H9 (cell line): ENCODE data around the gene PXK. TPM values are rescaled to one million over a fixed set of nuclear protein-coding genes. Genes with fewer than 3 reads are reported as not detected.
A peak's percentile ranks its signal among the peaks of the same experiment; 100 is the strongest.

Experiments
- DNase-seq: peaks from one replicate; pipeline ENCODE4 v3.0.0-alpha.2; 2017
- H2AFZ ChIP-seq: one replicate; pipeline ENCODE4 v1.6.1; 2013; ENCODE audit warnings: mild to moderate bottlenecking, low read length, control low read depth, moderate library complexity
- H2AK5ac ChIP-seq: 2 replicates; pipeline ENCODE4 v1.6.1; 2013; ENCODE audit warnings: low read length, control low read depth, mixed read lengths; ENCODE audit not compliant: insufficient read length
- H2BK120ac ChIP-seq: one replicate; pipeline ENCODE4 v1.6.1; 2013; ENCODE audit warnings: low read depth, mild to moderate bottlenecking, low read length, control low read depth, inconsistent platforms; ENCODE audit not compliant: poor library complexity, severe bottlenecking
- H2BK12ac ChIP-seq: 2 replicates; pipeline ENCODE4 v1.6.1; 2013; ENCODE audit warnings: low read length, control low read depth, mixed read lengths, low read depth; ENCODE audit not compliant: insufficient read length
- H2BK15ac ChIP-seq: 2 replicates; pipeline ENCODE4 v1.6.1; 2013; ENCODE audit warnings: low read depth, low read length, control low read depth
- H2BK20ac ChIP-seq: one replicate; pipeline ENCODE4 v1.6.1; 2013; ENCODE audit warnings: low read depth, mild to moderate bottlenecking, low read length, control low read depth, inconsistent platforms; ENCODE audit not compliant: poor library complexity, severe bottlenecking
- H2BK5ac ChIP-seq: 2 replicates; pipeline ENCODE4 v1.6.1; 2013; ENCODE audit warnings: low read length, control low read depth, mixed read lengths; ENCODE audit not compliant: insufficient read length
- H3K14ac ChIP-seq: 2 replicates; pipeline ENCODE4 v1.6.1; 2013; ENCODE audit warnings: low read length, control low read depth; ENCODE audit not compliant: insufficient read depth
- H3K18ac ChIP-seq: 2 replicates; pipeline ENCODE4 v1.6.1; 2013; ENCODE audit warnings: low read depth, mild to moderate bottlenecking, mixed read lengths, low read length, control low read depth; ENCODE audit not compliant: insufficient read length
- H3K23ac ChIP-seq: 2 replicates; pipeline ENCODE4 v1.6.1; 2013; ENCODE audit warnings: low read length, control low read depth, mixed read lengths, low read depth; ENCODE audit not compliant: insufficient read length
- H3K23me2 ChIP-seq: 2 replicates; pipeline ENCODE4 v1.6.1; 2013; ENCODE audit warnings: low read depth, mild to moderate bottlenecking, mixed read lengths, low read length, control low read depth; ENCODE audit not compliant: insufficient read length, poor library complexity, severe bottlenecking
- H3K27ac ChIP-seq: 2 replicates; pipeline ENCODE4 v1.5.1; 2013; ENCODE audit warnings: low read length, control low read depth, mixed read lengths, low read depth; ENCODE audit not compliant: insufficient read length
- H3K27me3 ChIP-seq: 2 replicates; pipeline ENCODE4 v1.6.1; 2013; ENCODE audit warnings: low read length, control low read depth, inconsistent platforms; ENCODE audit not compliant: insufficient read depth
- H3K4ac ChIP-seq: 2 replicates; pipeline ENCODE4 v1.6.1; 2013; ENCODE audit warnings: low read depth, mild to moderate bottlenecking, control low read depth, inconsistent platforms, low read length, moderate library complexity
- H3K4me1 ChIP-seq: 2 replicates; pipeline ENCODE4 v1.6.1; 2013; ENCODE audit warnings: low read length, control low read depth, inconsistent platforms; ENCODE audit not compliant: insufficient read depth
- H3K4me2 ChIP-seq: 2 replicates; pipeline ENCODE4 v1.6.1; 2013; ENCODE audit warnings: low read length, control low read depth, mixed read lengths; ENCODE audit not compliant: insufficient read length, insufficient read depth
- H3K56ac ChIP-seq: 2 replicates; pipeline ENCODE4 v1.6.1; 2013; ENCODE audit warnings: low read depth, mild to moderate bottlenecking, mixed read lengths, low read length, control low read depth; ENCODE audit not compliant: insufficient read length
- H3K79me1 ChIP-seq: 2 replicates; pipeline ENCODE4 v1.6.1; 2013; ENCODE audit warnings: low read depth, mild to moderate bottlenecking, moderate library complexity, low read length, control low read depth, inconsistent platforms; ENCODE audit not compliant: insufficient read depth, poor library complexity, severe bottlenecking
- H3K79me2 ChIP-seq: 2 replicates; pipeline ENCODE4 v1.6.1; 2013; ENCODE audit warnings: low read length, control low read depth, inconsistent platforms; ENCODE audit not compliant: insufficient read depth
- H3K9ac ChIP-seq: 2 replicates; pipeline ENCODE4 v1.6.1; 2013; ENCODE audit warnings: low read length, control low read depth, mixed read lengths; ENCODE audit not compliant: insufficient read length; ENCODE audit errors: extremely low read depth
- H3K9me3 ChIP-seq: one replicate; pipeline ENCODE4 v1.6.1; 2013; ENCODE audit warnings: low read depth, low read length, inconsistent platforms; ENCODE audit not compliant: control insufficient read depth
- H3T11ph ChIP-seq: one replicate; pipeline ENCODE4 v1.6.1; 2013; ENCODE audit warnings: mild to moderate bottlenecking, low read length, control low read depth, inconsistent platforms
- H4K20me1 ChIP-seq: one replicate; pipeline ENCODE4 v1.6.1; 2013; ENCODE audit not compliant: control insufficient read depth, insufficient read length, insufficient read depth
- H4K5ac ChIP-seq: 2 replicates; pipeline ENCODE4 v1.6.1; 2013; ENCODE audit warnings: low read depth, mild to moderate bottlenecking, mixed read lengths, low read length, control low read depth; ENCODE audit not compliant: insufficient read length
- H4K8ac ChIP-seq: replicated peaks from 2 replicates; pipeline ENCODE4 v1.6.1; 2013; ENCODE audit warnings: low read length, control low read depth, mixed read lengths, low read depth; ENCODE audit not compliant: insufficient read length
- H4K91ac ChIP-seq: 2 replicates; pipeline ENCODE4 v1.6.1; 2013; ENCODE audit warnings: low read depth, mild to moderate bottlenecking, moderate library complexity, mixed read lengths, low read length, control low read depth; ENCODE audit not compliant: insufficient read length
- H3K27ac Mint-ChIP-seq, 3 experiments: 2 replicates in 2 of 3; 3 replicates in 1 of 3; pipeline ENCODE4 v1.8.0; 2020 to 2021; ENCODE audit warnings: mixed read lengths in 3 of 3, mild to moderate bottlenecking in 1 of 3, moderate library complexity in 1 of 3
- H3K27me3 Mint-ChIP-seq: 2 replicates; pipeline ENCODE4 v1.8.0; 2021; ENCODE audit warnings: low read depth, mild to moderate bottlenecking, moderate library complexity, mixed read lengths
- H3K36me3 Mint-ChIP-seq, 3 experiments: 2 replicates in 2 of 3; 3 replicates in 1 of 3; pipeline ENCODE4 v1.8.0; 2020 to 2021; ENCODE audit warnings: low read depth in 3 of 3, mixed read lengths in 3 of 3; ENCODE audit not compliant: insufficient read depth in 1 of 3
- H3K4me1 Mint-ChIP-seq, 2 experiments: 2 replicates each; pipeline ENCODE4 v1.8.0; 2020; ENCODE audit warnings: mixed read lengths in 2 of 2
- H3K4me3 Mint-ChIP-seq, 2 experiments: 2 replicates in 1 of 2; 3 replicates in 1 of 2; pipeline ENCODE4 v1.8.0; 2020 to 2021; ENCODE audit warnings: mild to moderate bottlenecking in 2 of 2, mixed read lengths in 2 of 2, moderate library complexity in 1 of 2
- H3K9me3 Mint-ChIP-seq, 2 experiments: 2 replicates in 1 of 2; 3 replicates in 1 of 2; pipeline ENCODE4 v1.8.0; 2020; ENCODE audit warnings: mild to moderate bottlenecking in 2 of 2, mixed read lengths in 2 of 2, moderate library complexity in 1 of 2
- WGBS: extraction: QIAGEN DNeasy Blood & Tissue Kit; methylation state at CpG from one replicate; pipeline ENCODE4 v1.1.7; 2013; ENCODE audit warnings: missing lambda C conversion rate, low lambda C conversion rate, mixed read lengths; ENCODE audit not compliant: insufficient read length; ENCODE audit errors: extremely low coverage; 5-methylcytosine and 5-hydroxymethylcytosine counted together
- total RNA-seq: library from RNA; stranded (reverse); gene quantifications from 2 replicates; pipeline ENCODE4 v1.2.1, GENCODE V29; 2021
- TF ChIP-seq, protein P1 (sequence below): fragments of 200-600 bp; sonication (generic); conservative IDR thresholded peaks from 3 replicates; pipeline ENCODE4 v1.8.0; 2021; ENCODE audit warnings: antibody characterized with exemption, mild to moderate bottlenecking

Gene PXK
- total RNA-seq, 1 experiment from 2014 or later = 3.3 TPM

- TF ChIP-seq, protein P1, sequence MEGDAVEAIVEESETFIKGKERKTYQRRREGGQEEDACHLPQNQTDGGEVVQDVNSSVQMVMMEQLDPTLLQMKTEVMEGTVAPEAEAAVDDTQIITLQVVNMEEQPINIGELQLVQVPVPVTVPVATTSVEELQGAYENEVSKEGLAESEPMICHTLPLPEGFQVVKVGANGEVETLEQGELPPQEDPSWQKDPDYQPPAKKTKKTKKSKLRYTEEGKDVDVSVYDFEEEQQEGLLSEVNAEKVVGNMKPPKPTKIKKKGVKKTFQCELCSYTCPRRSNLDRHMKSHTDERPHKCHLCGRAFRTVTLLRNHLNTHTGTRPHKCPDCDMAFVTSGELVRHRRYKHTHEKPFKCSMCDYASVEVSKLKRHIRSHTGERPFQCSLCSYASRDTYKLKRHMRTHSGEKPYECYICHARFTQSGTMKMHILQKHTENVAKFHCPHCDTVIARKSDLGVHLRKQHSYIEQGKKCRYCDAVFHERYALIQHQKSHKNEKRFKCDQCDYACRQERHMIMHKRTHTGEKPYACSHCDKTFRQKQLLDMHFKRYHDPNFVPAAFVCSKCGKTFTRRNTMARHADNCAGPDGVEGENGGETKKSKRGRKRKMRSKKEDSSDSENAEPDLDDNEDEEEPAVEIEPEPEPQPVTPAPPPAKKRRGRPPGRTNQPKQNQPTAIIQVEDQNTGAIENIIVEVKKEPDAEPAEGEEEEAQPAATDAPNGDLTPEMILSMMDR = no peak
- H3K27me3 Mint-ChIP-seq = no peaks in the 10 kb centered on the region; the same call in 1 of the 2 replicates
- H3K27ac Mint-ChIP-seq = peak overlapping the region; percentile 90 to 98 (median 96)
- H3K36me3 Mint-ChIP-seq = peaks cover 28 to 29% (median 29%) of the 10 kb centered on the region in 3 experiments
- no peak overlapping the region for H2AFZ ChIP-seq
- peak overlapping the region; percentile 79 for H4K91ac ChIP-seq
- no peak overlapping the region for H3K23ac ChIP-seq
- peak overlapping the region; percentile 36 for H3K18ac ChIP-seq
- H4K20me1 ChIP-seq = no peaks in the 10 kb centered on the region
- peak overlapping the region; percentile 28 for H3K27ac ChIP-seq
- no peak overlapping the region for H4K5ac ChIP-seq
- DNase-seq = no peak
- H2BK20ac ChIP-seq = no peak overlapping the region
- no peak overlapping the region for H2BK120ac ChIP-seq
- H3K9ac ChIP-seq = no peak overlapping the region
- no peaks in the 10 kb centered on the region for H3K79me1 ChIP-seq
- H3K4me1 ChIP-seq = peaks cover 9% of the 10 kb centered on the region; the same call in 1 of the 2 replicates
- H3K79me2 ChIP-seq = peaks cover 1% of the 10 kb centered on the region; the same call in 1 of the 2 replicates
- H3K56ac ChIP-seq = no peak overlapping the region
- no peaks in the 10 kb centered on the region for H3K9me3 ChIP-seq
- peak overlapping the region; percentile 37; the same call in 1 of the 2 replicates for H3K4ac ChIP-seq
- no peaks in the 10 kb centered on the region for H3K9me3 Mint-ChIP-seq
- peak overlapping the region; percentile 7 for H2AK5ac ChIP-seq
- H3K4me1 Mint-ChIP-seq = peaks cover 33 to 38% of the 10 kb centered on the region in 2 experiments
- no CpG with 5 or more reads among the region's 3 CpGs for WGBS
- H3K14ac ChIP-seq = peak overlapping the region; percentile 2; the same call in 1 of the 2 replicates
- H3T11ph ChIP-seq = no peak overlapping the region
- peak overlapping the region; percentile 38 for H3K4me2 ChIP-seq
- peak overlapping the region; percentile 76 to 92 for H3K4me3 Mint-ChIP-seq
- H3K27me3 ChIP-seq = no peaks in the 10 kb centered on the region
- no peak overlapping the region for H4K8ac ChIP-seq
- H2BK15ac ChIP-seq = no peak overlapping the region
- no peak overlapping the region for H2BK5ac ChIP-seq
- H2BK12ac ChIP-seq = peak overlapping the region; percentile 75
- no peaks in the 10 kb centered on the region for H3K23me2 ChIP-seq
These were observed 101.4 kb downstream of the PXK start for GRCh38 chr3:58434168-58434504.
